ENCODE results near the gene UBXN11. TPM values are rescaled to one million over a fixed set of nuclear protein-coding genes. Genes with fewer than 3 reads are reported as not detected.

Gene UBXN11
- total RNA-seq, 2 donors from 2014 or later: 8.7 to 25.7 TPM

GRCh38 chr1:26324550-26324949 lies 18.1 kb upstream of the UBXN11 start:
- Histone ChIP-seq H3K9me3 (no peaks in the 10 kb centered on the region), H3K36me3 (no peaks in the 10 kb centered on the region), H3K27me3 (no peaks in the 10 kb centered on the region), H3K27ac (no peak overlapping the region), H3K4me1 (no peaks in the 10 kb centered on the region), H3K9ac (ENCODE audit: low read depth in 2 of 2, low read length in 2 of 2) (no peak overlapping the region), H3K4me3 (no peak overlapping the region)
- no peak for TF ChIP-seq CTCF (IDR thresholded peaks at IDR 0.05)
- intact Hi-C loops (cut with DNase I): loop anchor here (5.0 to 10.0 kb wide), 3 partner anchors 38 to 160 kb away; partner anchors contain the start of genes C1orf232 and ZNF593
- no peak for DNase-seq

GRCh38 chr1:26323382-26323781 lies 16.9 kb upstream of the UBXN11 start:
- intact Hi-C loops (cut with DNase I): loop anchor here (5.0 to 10.0 kb wide), 3 partner anchors 39 to 159 kb away; partner anchors contain the start of genes C1orf232 and ZNF593
- Histone ChIP-seq H3K4me3 (no peak overlapping the region), H3K27me3 (no peaks in the 10 kb centered on the region), H3K9ac (ENCODE audit: low read depth in 2 of 2, low read length in 2 of 2) (no peak overlapping the region), H3K36me3 (no peaks in the 10 kb centered on the region), H3K27ac (no peak overlapping the region), H3K4me1 (no peaks in the 10 kb centered on the region), H3K9me3 (no peaks in the 10 kb centered on the region)
- TF ChIP-seq CTCF (IDR thresholded peaks at IDR 0.05): no peak
- DNase-seq: no peak

- no peaks in the 10 kb centered on the region for H3K9me3 ChIP-seq
- H3K27me3 ChIP-seq: no peaks in the 10 kb centered on the region
- H3K36me3 ChIP-seq: no peaks in the 10 kb centered on the region
- intact Hi-C loops (cut with DNase I): loop anchor here (5.0 to 10.0 kb wide), 3 partner anchors 40 to 157 kb away; partner anchors contain the start of genes C1orf232 and ZNF593
- no peak overlapping the region for H3K4me3 ChIP-seq
- H3K9ac ChIP-seq (ENCODE audit: low read depth in 2 of 2, low read length in 2 of 2): no peak overlapping the region
- DNase-seq: no peak
- no peak overlapping the region for H3K27ac ChIP-seq
- H3K4me1 ChIP-seq: no peaks in the 10 kb centered on the region
- no peak for TF ChIP-seq CTCF (IDR thresholded peaks at IDR 0.05)
Measured at GRCh38 chr1:26322042-26322331, 15.6 kb upstream of the UBXN11 start.

- H3K9me3 ChIP-seq: no peaks in the 10 kb centered on the region
- intact Hi-C loops (cut with DNase I): loop anchor here (5.0 to 10.0 kb wide), 3 partner anchors 41 to 157 kb away; partner anchors contain the start of genes C1orf232 and ZNF593
- no peaks in the 10 kb centered on the region for H3K4me1 ChIP-seq
- peak; percentile 97 for DNase-seq
- H3K27ac ChIP-seq: no peak overlapping the region
- TF ChIP-seq CTCF (IDR thresholded peaks at IDR 0.05): peak; percentile 67
- no peak overlapping the region for H3K4me3 ChIP-seq
- peak overlapping the region in 1 of 2 donors; percentile 9 for H3K9ac ChIP-seq (ENCODE audit: low read depth in 2 of 2, low read length in 2 of 2)
- no peaks in the 10 kb centered on the region for H3K36me3 ChIP-seq
- no peaks in the 10 kb centered on the region for H3K27me3 ChIP-seq
Measured at GRCh38 chr1:26321315-26322041, 15.0 kb upstream of the UBXN11 start.

GRCh38 chr1:26320896-26321295 lies 14.5 kb upstream of the UBXN11 start:
- Histone ChIP-seq H3K27ac (no peak overlapping the region), H3K9me3 (no peaks in the 10 kb centered on the region), H3K36me3 (no peaks in the 10 kb centered on the region), H3K4me3 (no peak overlapping the region), H3K27me3 (no peaks in the 10 kb centered on the region), H3K4me1 (no peaks in the 10 kb centered on the region), H3K9ac (ENCODE audit: low read depth in 2 of 2, low read length in 2 of 2) (no peak overlapping the region)
- DNase-seq: no peak
- intact Hi-C loops (cut with DNase I): loop anchor here (5.0 to 10.0 kb wide), 3 partner anchors 41 to 156 kb away; partner anchors contain the start of genes C1orf232 and ZNF593
- no peak for TF ChIP-seq CTCF (IDR thresholded peaks at IDR 0.05)
